Ramos (cell line): ENCODE measurements around the gene BRPF3.

Source experiments
- in situ Hi-C: fragments of 300-500 bp; cut with MboI; formaldehyde crosslinking; loops from one replicate; pipeline ENCODE4 v1.14.3; 2022; ENCODE audit warnings: low sequenced_read_pairs; ENCODE audit not compliant: unreplicated experiment

BRPF3 gene

DNA sequence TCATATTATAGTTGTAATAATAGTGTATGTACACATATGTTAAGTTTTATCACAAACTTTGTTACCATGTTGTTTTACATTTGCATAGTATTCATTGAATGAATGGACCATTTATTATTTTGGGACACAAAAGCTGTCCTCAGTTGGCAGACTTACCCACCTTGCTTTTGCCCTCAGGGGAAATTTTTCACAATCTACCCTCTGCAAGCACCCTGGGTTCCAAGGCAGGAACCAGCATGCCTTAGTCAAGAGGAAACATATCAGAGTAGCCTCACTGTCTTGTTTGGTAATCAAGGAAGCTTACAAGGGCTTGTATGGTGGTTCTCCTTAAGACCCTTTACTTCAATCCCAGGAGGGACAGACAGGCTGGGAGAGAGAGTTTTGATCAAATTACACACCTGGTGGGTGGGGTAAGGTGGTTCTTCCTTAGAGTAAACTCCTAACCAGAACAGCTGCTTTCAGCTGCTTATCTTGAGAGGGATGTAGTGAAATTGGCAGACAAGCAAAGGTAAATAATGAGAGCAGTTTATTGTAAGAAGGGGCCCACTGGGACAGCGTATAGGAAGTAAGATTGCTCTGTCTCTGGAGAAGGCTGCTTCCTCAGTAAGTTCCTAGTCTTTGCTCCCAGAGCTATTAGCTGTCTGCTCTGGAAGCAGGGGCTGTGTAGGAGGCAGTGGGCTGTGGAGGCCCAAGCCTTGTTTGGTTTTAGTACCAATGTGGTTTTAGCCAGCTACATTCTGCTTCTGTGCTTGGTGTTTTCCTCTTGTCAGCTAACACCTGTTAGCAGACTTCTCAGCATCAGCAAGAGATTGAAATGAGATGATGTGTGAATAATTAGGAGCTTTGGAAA, 31.1 kb downstream of the BRPF3 start:
- in situ Hi-C loops = no loop called here

DNA sequence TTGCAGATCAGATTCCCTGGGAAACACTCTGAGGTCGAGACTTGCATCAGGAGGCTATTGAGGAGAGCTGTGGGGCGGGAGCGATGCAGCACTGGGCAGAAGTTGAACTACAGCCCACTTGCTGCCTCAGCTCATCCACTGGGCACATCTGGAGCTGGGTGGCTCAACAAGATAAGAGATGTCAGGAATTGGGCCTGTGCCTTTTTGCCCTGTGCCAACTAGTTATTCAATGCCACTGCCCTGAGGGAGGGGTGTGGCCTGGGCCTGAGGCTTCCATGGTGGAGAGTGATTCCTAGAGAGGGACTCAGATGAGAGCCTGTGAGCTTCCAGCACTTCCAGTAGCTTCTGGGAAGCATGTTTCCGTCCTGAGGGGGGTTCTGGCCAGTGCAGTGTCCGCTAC, 32.7 kb downstream of the BRPF3 start:
- in situ Hi-C loops = no loop called here

DNA sequence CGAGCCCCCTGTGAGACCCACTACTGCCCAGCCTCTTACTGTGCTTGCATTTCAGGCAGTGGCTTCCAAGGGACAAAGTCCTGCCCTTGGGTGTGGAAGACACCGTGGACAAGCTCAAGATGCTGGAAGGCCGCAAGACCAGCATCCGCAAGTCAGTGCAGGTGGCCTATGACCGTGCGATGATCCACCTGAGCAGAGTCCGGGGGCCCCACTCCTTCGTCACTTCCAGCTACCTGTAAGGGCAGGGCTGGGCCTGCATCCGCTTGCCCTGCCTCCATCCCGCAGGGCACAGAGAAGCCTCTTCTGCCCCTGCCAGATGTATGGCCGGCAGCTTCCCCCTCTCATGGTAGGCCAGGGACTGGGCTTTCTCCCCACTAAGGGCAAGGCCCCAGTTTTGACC, 33.8 kb downstream of the BRPF3 start:
- in situ Hi-C loops = no loop called here

DNA sequence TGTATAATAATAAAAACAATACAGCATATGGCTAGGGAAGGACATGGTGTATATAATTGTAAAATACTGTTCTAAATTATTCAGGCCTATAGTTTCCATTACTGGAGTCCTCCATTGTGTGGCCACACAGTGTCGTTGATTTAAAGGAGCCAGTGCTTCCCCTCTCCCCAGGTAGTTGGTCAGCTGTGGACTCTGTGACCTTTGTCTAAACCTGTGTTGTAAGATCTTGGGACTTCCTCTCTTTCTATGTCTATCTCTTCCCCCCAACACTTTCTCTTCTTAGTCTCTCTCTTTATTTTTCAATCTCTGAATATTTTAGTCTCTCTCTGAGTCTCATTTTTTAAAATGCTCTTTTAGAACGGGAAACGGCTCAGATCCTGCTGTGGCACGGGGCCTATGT, 35.6 kb downstream of the BRPF3 start:
- in situ Hi-C loops = no loop called here

DNA sequence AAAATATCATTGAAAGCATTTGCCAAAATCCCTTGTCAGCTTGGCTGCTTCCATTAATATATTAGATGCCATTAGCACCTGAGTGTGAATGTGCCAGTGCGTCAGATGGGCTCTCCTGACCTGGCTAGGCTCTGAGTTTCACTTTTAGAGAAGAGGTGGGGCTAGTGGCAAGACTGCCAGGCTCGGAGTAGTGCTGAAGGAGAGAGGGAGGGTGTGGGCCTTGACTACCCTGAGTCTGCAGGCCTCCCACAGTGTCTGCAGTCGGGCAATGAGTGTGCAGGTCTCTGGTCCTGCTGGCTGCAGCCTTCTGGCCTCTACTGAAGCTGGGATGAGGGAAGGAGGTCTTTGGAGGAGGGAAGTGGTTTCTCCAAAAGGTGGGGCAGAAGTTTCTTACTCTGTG, 38.8 kb downstream of the BRPF3 start:
- in situ Hi-C loops = no loop called here

DNA sequence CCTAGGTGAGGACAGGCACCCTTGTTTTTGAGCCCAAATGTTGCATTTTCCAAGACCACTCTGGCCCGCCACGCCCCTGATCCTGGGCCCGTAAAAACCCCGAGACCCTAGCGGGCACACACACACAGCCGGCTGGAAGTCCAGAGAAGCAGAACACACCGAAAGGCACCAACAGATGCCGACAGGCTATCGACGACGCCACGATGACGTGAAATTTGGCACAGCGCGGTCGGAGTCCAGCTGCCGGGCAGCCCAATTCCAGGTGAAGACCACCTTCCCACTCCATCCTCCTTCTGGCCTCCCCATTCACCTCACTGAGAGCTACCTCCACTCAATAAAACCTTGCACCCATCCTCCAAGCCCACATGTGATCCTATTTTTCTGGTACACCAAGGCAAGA, 39.3 kb downstream of the BRPF3 start:
- in situ Hi-C loops = no loop called here

DNA sequence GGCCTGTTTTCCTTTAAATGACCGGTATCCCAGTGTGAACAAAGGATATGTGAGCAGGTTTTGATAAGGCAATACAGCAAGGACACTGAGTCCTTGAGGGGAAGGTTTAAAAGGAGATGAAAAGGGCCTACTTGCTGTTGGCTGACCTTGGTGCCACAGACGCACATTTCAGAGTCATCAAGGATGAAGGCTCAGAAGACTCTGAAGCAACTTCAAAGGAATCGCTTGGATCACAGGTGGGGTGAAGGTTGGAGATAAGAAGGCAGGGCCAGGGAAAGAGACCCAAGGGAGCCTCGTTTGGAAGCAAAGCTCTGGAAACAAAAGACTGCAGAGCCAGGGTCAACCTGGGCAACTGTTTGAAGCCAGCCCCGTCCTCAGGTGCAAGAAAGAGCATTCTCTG, 43.2 kb downstream of the BRPF3 start:
- in situ Hi-C loops = no loop called here

DNA sequence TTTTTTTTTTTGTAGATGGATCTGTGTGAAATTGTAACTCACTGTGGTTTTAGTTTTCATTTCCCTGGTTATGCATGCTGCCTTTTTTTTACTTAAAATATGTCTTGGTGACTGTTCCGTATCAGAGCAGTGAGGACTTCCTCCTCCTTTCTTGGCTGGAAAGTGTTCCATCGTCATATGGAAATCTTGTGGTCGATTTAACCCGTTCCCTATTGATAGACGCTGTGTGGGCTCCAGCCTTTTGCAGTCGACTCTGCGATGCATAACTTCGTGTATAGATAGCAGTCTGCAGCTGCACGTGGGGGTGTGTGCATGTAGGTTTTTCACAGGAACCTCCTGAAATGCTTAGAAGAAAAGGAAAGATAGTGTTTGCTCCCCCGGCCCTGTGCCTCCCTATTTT, 45.2 kb downstream of the BRPF3 start:
- in situ Hi-C loops = no loop called here

DNA sequence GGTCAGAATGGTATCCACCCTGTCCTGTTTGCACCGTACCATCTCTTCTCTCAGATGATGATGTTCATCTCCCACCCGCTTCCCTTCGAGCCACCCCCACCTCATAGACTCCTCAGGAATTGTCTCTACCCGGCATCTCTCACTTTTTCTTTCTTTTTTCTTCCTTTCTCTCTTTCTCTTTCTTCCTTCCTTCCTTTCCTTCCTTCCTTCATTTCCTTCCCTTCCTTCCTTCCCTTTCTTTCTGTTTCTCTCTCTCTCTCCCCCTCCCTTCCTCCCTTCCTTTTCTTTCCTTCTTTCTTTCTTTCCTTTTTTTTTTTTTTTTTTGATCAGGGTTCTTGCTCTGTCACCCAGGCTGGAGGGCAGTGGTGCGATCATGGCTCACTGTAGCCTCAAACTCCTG, 45.6 kb downstream of the BRPF3 start:
- in situ Hi-C loops = no loop called here

DNA sequence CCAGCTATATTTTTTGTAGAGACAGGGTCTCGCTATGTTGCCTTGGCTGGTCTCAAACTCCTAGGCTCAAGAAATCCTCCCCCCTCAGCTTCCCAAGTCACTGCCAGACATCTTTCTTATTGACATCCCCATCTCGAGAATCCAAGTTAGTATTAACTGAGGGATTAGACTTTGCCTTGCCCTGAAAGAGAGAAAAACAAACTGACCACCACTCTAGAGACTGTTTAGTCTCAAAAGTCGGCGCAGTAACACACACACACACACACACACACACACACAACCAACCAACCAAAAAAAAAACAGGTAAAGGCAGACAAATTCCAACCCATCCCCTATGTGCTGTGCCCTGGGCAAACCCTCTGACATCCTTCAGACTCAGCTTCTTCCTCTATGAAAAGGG, 46.1 kb downstream of the BRPF3 start:
- in situ Hi-C loops = no loop called here

DNA sequence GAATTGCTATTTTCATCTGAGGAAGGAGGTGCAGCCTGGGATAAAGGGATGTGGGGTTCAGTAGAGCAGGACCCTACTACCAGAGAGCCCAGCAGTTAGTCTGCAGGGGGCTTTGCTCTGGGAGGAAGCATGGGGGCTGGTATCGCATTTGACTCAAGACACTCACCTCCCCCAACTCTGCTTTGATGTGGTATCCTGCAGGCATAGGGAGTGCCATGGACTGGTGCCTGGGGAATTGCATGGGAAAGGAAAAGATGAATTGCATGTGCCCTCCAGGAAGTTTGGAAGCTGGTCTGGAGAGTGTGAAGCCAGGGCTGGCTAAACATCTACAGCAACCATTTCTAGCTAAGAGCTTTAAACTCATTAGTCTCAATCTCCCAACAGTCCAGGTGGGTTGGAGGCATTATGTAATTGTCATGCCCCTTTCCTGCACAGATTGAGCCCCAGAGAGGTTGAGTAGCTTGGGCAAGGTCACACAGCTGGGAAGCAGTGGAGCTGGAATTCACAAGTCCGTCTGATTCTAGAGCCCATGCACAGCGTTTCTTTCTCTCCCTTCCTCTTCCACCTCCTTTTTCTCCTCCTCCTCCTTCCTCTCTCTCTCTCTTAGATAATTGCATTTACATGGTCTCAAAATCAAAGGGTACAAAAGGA, 47.1 kb downstream of the BRPF3 start:
- in situ Hi-C loops = no loop called here

DNA sequence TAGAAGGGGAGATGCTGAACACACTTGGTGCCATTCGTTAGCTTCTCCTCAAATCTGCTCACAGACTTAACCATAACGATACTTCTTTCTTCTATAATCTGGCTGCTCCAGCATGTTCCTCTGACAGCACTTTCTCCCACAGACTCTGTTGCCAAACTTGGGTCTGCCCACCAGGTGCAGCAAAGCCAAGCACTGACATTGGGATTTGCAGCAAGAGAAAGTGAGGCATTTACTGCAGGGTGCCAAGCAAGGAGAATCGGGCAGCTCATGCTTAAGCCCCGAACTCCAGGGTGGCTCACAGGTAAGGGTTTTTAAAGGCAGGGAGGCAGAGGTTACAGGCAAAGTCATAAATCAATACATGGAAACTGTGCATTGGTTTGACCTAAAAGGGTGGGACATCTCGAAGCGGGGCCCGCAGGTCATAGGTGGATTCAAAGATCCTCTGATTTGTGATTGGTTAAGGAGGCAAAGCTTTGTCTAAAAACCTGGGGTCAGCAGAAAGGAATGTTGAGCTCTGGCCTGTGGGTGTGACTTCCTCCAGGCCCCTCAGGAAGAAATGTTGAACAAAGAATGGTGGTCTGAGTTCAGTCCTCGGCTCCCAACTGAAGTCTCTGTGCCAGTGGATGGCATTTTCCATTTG, 48.2 kb downstream of the BRPF3 start:
- in situ Hi-C loops = no loop called here

DNA sequence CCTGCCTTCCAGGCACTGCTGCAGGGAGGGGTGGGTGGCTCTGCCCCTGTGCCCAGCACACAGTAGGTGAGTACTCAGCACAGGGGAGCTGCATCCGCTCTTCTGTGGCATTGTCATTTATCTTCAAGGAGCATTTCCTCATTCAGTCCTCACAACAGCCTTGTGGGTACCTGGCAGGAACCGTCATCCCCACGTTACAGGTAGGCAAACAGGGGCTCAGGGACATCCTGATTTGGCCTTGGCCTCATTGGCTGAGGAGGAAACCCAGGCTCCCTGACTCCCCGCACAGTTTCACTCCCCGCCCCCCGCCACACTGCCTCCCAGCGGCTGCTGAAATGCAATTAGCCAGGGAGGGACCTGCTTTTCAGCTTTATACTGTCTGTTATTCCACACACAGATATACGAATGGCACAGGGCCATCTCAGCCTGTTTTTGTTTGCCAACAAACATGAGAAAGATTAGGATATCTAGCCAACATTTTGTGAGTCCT, 49.1 kb downstream of the BRPF3 start:
- in situ Hi-C loops = no loop called here

DNA sequence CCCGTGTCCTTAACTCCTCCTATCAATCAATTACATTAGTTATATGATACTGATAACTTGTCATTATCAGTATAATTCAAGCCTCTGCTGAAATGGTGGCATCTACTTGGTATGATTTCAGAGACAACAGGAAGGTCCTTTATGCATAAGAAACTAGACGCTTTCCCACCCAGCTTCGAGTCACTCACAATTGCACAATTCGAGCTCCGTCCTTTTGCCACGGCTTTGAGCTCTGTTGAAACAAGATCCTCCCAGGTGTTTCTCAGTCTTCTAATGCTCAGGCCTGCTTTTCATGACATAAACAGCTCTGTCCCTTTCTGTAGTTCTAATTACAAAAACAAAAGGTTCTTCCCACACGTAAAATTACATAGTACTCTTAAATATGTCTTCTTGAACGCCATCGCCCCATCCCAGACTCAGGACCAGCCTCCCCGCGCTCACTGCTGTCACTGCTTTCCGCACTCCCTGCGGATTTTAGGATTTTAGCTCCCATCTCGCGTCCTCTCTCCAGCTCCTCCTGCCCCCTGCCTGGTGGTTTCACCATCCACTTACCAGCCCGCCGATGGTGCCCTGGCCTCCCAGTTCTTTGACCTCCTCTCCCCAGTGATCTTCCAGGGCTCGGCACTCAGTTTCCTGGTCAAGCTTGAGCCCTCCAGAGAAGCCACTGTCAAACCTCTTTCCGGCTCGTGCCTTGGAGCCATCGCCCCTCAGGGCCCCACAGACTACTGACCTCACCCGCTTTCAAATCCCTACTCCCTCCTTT, 50.1 kb downstream of the BRPF3 start:
- in situ Hi-C loops = no loop called here

DNA sequence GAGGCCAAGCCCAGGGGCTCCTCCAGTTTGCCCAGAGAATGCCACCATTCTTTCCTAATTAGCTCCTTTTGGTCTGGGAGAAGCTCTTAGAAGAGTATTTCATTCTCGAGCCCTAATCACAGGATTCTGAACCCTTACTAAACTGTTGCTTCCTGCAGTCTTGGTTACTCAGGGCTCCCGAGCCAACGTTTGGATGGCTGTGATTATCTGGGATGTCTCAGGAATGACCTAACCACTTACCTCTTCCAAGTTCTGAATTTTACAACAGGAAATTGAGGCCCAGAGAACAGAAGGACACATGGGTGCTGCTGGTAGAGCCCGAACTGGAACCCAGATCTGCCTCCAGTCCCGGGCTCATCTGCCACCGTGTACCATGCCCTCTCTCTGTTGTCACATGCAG, 51.1 kb downstream of the BRPF3 start:
- in situ Hi-C loops = no loop called here

DNA sequence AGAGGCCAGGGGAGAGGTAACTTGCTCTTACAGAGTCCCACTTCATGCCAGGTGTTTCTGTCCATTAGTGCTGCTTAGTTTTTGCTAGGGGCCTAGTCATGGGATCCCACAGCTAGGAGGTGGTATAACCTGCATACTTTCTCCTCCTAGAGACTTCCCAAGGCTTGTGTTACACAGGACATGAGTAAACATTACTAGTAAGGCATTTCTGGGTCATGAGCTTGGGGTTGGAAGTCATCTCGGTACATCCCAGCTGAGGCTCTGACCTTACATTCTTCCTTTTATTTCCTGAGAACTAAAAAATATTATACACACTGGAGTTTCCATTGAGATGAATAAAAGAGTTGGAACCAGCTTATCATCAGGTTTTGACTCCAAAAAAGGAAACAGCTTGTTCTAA, 52.4 kb downstream of the BRPF3 start:
- in situ Hi-C loops = no loop called here

DNA sequence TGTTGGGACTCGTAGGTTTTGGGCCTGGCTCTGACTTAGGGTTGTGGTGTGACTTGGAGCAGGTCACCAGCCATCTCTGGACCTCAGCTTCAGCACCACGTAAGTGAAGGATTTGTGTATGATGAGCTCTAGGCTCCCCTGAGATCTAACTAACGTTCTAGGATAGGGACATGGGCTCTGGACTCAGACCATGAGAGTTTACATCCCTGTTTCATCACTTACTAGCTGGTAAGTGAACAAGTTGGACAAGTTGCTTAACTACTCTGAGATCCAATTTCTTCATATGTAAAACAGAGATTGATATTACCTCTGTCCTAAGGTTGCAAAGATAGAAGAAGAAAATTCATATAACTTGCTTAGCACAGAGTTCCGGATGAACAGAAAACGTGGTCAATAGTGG, 53.0 kb downstream of the BRPF3 start:
- in situ Hi-C loops = no loop called here

DNA sequence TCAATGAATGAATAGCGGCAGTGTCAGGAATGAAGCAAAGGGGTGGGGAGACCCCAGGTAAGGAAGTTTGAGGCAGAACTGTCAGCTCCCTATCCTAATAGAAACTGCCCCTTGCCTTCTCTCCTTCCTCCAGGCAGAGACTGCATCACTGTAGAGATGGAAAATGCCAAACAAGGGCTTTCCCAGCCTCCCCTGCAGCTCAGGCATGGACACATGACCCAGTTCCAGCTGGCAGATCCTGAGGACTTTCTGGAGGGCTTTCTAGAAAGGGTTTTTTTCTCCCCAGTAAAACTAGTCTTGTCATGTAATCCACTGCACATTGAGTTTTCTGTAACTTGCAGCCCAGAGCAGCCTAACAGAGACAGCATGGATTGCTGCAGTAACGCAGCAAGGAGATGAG, 55.5 kb downstream of the BRPF3 start:
- in situ Hi-C loops = no loop called here

DNA sequence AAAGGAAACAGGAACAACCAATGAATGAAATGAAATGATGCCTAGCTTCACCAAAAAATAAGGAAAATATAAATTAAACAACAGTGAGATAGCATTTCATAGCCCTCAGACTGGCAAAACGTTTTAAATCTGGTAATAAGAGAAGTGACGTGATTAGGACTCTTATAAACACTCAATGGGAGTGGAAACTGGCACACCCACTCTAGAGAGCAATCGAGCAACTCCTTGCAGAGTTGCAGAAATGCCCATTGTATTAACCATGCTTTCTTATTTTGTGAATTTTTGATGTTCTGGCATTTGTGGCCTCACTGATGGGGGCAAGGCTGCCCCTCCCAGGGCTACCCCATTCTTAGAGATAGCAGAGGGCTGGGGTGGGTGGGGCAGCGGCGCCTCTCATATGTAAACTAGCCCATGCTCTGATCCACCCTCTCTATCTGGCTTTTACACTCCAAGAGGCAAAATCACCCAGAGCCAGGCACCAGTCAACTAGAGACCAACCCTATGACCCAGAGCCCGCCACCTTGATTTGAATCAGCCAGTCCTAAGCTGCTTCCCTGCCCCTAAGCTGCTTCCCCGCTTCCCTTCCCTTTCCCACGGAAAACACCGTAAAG, 67.0 kb downstream of the BRPF3 start:
- in situ Hi-C loops = no loop called here

DNA sequence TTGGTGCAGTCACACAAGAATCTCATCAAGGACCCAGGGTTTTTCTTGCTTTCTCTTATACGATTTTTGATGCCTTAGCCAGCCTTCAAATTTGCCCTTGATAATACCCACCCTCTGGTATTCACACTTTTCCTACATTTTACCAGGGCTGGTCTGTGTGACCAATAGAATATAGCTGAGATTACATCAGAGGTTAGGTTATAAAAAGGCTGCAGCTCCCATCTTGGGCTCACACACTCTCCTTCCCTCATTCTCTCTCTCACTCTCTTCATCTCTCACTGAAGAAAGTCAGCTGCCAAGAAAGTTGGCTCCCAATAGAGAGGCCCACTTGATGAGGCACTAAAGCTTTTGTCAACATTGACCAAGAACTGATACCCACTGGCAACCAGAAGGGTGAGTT, 69.2 kb downstream of the BRPF3 start:
- in situ Hi-C loops = no loop called here
